B cell (primary cell): ENCODE results near the gene MAD2L1.

ENCODE experiments used
- EZH2 ChIP-seq: IDR thresholded peaks from 2 replicates; pipeline ENCODE4 v1.6.1; 2012; ENCODE audit warnings: borderline replicate concordance, low read depth, mild to moderate bottlenecking, moderate library complexity, low read length; ENCODE audit not compliant: insufficient read depth, poor library complexity, severe bottlenecking
- TF ChIP-seq, protein P1 (sequence below): fragments of 200-600 bp; IDR thresholded peaks from one replicate; pipeline ENCODE4 v1.8.0; 2022; ENCODE audit warnings: antibody characterized with exemption, mild to moderate bottlenecking

DNA sequence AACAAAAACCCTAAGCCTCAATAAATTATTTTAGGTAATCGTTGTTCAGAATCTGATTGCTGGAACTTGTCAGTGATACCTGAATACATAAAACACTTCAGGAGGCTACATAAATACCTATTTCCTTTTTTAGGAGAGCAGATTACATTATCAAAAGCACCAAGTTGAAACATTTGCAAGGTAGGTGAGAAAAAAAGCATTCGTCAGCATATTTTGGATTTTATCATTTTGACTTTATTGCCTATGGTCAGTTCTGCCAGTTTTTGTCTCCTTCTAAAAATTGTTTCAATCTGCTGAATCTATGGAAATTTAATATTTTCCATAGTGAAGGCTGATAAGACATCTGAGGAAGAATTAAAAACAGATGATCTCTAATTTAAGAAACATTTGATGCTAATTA lies 16.5 kb upstream of the MAD2L1 start:
- TF ChIP-seq, protein P1, sequence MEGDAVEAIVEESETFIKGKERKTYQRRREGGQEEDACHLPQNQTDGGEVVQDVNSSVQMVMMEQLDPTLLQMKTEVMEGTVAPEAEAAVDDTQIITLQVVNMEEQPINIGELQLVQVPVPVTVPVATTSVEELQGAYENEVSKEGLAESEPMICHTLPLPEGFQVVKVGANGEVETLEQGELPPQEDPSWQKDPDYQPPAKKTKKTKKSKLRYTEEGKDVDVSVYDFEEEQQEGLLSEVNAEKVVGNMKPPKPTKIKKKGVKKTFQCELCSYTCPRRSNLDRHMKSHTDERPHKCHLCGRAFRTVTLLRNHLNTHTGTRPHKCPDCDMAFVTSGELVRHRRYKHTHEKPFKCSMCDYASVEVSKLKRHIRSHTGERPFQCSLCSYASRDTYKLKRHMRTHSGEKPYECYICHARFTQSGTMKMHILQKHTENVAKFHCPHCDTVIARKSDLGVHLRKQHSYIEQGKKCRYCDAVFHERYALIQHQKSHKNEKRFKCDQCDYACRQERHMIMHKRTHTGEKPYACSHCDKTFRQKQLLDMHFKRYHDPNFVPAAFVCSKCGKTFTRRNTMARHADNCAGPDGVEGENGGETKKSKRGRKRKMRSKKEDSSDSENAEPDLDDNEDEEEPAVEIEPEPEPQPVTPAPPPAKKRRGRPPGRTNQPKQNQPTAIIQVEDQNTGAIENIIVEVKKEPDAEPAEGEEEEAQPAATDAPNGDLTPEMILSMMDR: no peak
- TF ChIP-seq EZH2: no peak
